ENCODE data around the gene KRT7.

KRT7 gene

GRCh38 chr12:52225752-52226151 is 7.3 kb upstream of the KRT7 start:
- H3K79me2 ChIP-seq (ENCODE audit: insufficient read depth, low read length) = no peaks in the 10 kb centered on the region
- H2AFZ ChIP-seq (ENCODE audit: low read length) = no peak overlapping the region
- TF ChIP-seq EZH2phosphoT487 (IDR thresholded peaks at IDR 0.05; ENCODE audit: borderline replicate concordance) (no peak), CTCF (conservative IDR thresholded peaks at IDR 0.05; ENCODE audit: low read length) (no peak)
- H3K4me1 ChIP-seq (ENCODE audit: insufficient read depth, low read length, poor library complexity, severe bottlenecking) = no peaks in the 10 kb centered on the region
- no peaks in the 10 kb centered on the region for H3K9me3 ChIP-seq (ENCODE audit: insufficient read depth, low read depth, low read length)
- no peaks in the 10 kb centered on the region for H3K9me2 ChIP-seq (replicated peaks; ENCODE audit: low read depth, low read length)
- H3F3A ChIP-seq (ENCODE audit: low read depth) = no peaks in the 10 kb centered on the region
- H3K9ac ChIP-seq (ENCODE audit: low read depth, low read length, poor library complexity, severe bottlenecking) = no peak overlapping the region
- H4K20me1 ChIP-seq (ENCODE audit: insufficient read depth, low read length, poor library complexity, severe bottlenecking) = no peaks in the 10 kb centered on the region
- no peak overlapping the region for H3K4me2 ChIP-seq (ENCODE audit: low read depth, low read length, poor library complexity, severe bottlenecking)
- H3K4me3 ChIP-seq (ENCODE audit: low read length, poor library complexity, severe bottlenecking) = no peak overlapping the region
- H3K36me3 ChIP-seq (ENCODE audit: insufficient read depth, low read length) = no peaks in the 10 kb centered on the region
- H3K27me3 ChIP-seq (ENCODE audit: insufficient read depth, low read length, poor library complexity, severe bottlenecking) = peaks cover 5% of the 10 kb centered on the region

GRCh38 chr12:52226446-52226845 is 6.6 kb upstream of the KRT7 start:
- Histone ChIP-seq H3K4me1 (ENCODE audit: insufficient read depth, low read length, poor library complexity, severe bottlenecking) (no peaks in the 10 kb centered on the region), H3K4me3 (ENCODE audit: low read length, poor library complexity, severe bottlenecking) (no peak overlapping the region), H2AFZ (ENCODE audit: low read length) (no peak overlapping the region), H3K9me2 (replicated peaks; ENCODE audit: low read depth, low read length) (no peaks in the 10 kb centered on the region), H4K20me1 (ENCODE audit: insufficient read depth, low read length, poor library complexity, severe bottlenecking) (no peaks in the 10 kb centered on the region), H3K9me3 (ENCODE audit: insufficient read depth, low read depth, low read length) (no peaks in the 10 kb centered on the region), H3K79me2 (ENCODE audit: insufficient read depth, low read length) (no peaks in the 10 kb centered on the region), H3K27me3 (ENCODE audit: insufficient read depth, low read length, poor library complexity, severe bottlenecking) (peaks cover 5% of the 10 kb centered on the region), H3K36me3 (ENCODE audit: insufficient read depth, low read length) (no peaks in the 10 kb centered on the region), H3K9ac (ENCODE audit: low read depth, low read length, poor library complexity, severe bottlenecking) (no peak overlapping the region), H3K4me2 (ENCODE audit: low read depth, low read length, poor library complexity, severe bottlenecking) (no peak overlapping the region), H3F3A (ENCODE audit: low read depth) (no peaks in the 10 kb centered on the region)
- TF ChIP-seq CTCF (conservative IDR thresholded peaks at IDR 0.05; ENCODE audit: low read length) = no peak
- TF ChIP-seq EZH2phosphoT487 (IDR thresholded peaks at IDR 0.05; ENCODE audit: borderline replicate concordance) = no peak

- Histone ChIP-seq H4K20me1 (ENCODE audit: insufficient read depth, low read length, poor library complexity, severe bottlenecking) (no peaks in the 10 kb centered on the region), H3K27me3 (ENCODE audit: insufficient read depth, low read length, poor library complexity, severe bottlenecking) (peaks cover 5% of the 10 kb centered on the region), H3F3A (ENCODE audit: low read depth) (no peaks in the 10 kb centered on the region), H3K9me2 (replicated peaks; ENCODE audit: low read depth, low read length) (no peaks in the 10 kb centered on the region), H3K9ac (ENCODE audit: low read depth, low read length, poor library complexity, severe bottlenecking) (no peak overlapping the region), H3K9me3 (ENCODE audit: insufficient read depth, low read depth, low read length) (no peaks in the 10 kb centered on the region), H3K4me3 (ENCODE audit: low read length, poor library complexity, severe bottlenecking) (no peak overlapping the region), H2AFZ (ENCODE audit: low read length) (no peak overlapping the region), H3K36me3 (ENCODE audit: insufficient read depth, low read length) (no peaks in the 10 kb centered on the region), H3K4me1 (ENCODE audit: insufficient read depth, low read length, poor library complexity, severe bottlenecking) (no peaks in the 10 kb centered on the region), H3K4me2 (ENCODE audit: low read depth, low read length, poor library complexity, severe bottlenecking) (no peak overlapping the region), H3K79me2 (ENCODE audit: insufficient read depth, low read length) (no peaks in the 10 kb centered on the region)
- no peak for TF ChIP-seq EZH2phosphoT487 (IDR thresholded peaks at IDR 0.05; ENCODE audit: borderline replicate concordance)
- TF ChIP-seq CTCF (conservative IDR thresholded peaks at IDR 0.05; ENCODE audit: low read length) = no peak
These were observed 5.4 kb upstream of the KRT7 start for GRCh38 chr12:52227606-52228166.

Data from Loucy (cell line).